Osteoblast (primary cell): ENCODE measurements around the gene LEF1. TPM values are rescaled to one million over a fixed set of nuclear protein-coding genes. Genes with fewer than 3 reads are reported as not detected.

Source experiments
- DNase-seq: peaks from one replicate; pipeline ENCODE4 v3.0.0; 2011; ENCODE audit warnings: low spot score, mixed read lengths; ENCODE audit not compliant: insufficient read length; ENCODE audit errors: missing footprints
- H2AFZ ChIP-seq: 2 replicates; pipeline ENCODE4 v1.6.0; 2011; ENCODE audit warnings: mild to moderate bottlenecking, low read length
- H3K27ac ChIP-seq: 2 replicates; pipeline ENCODE4 v1.5.1; 2011; ENCODE audit warnings: mild to moderate bottlenecking, low read depth, low read length, moderate library complexity
- H3K27me3 ChIP-seq: 2 replicates; pipeline ENCODE4 v1.6.0; 2012; ENCODE audit warnings: mild to moderate bottlenecking, control low read depth, inconsistent platforms, low read length, moderate library complexity; ENCODE audit not compliant: insufficient read depth
- H3K36me3 ChIP-seq: 2 replicates; pipeline ENCODE4 v1.5.1; 2011; ENCODE audit warnings: mild to moderate bottlenecking, low read length, control low read depth, moderate library complexity; ENCODE audit not compliant: insufficient read depth
- H3K4me1 ChIP-seq: 2 replicates; pipeline ENCODE4 v1.5.1; 2011; ENCODE audit warnings: mild to moderate bottlenecking, low read length, control low read depth, moderate library complexity; ENCODE audit not compliant: insufficient read depth
- H3K4me2 ChIP-seq: 2 replicates; pipeline ENCODE4 v1.6.0; 2011; ENCODE audit warnings: mild to moderate bottlenecking, low read length; ENCODE audit not compliant: insufficient read depth
- H3K4me3 ChIP-seq: fragments of 200-600 bp; sonication (generic); 3 replicates; pipeline ENCODE4 v1.5.1; 2012; ENCODE audit warnings: mild to moderate bottlenecking, low read length, inconsistent platforms; ENCODE audit not compliant: insufficient read depth
- H3K79me2 ChIP-seq: 2 replicates; pipeline ENCODE4 v1.6.0; 2012; ENCODE audit warnings: mild to moderate bottlenecking, low read length, control low read depth, inconsistent platforms; ENCODE audit not compliant: insufficient read depth
- H3K9me3 ChIP-seq: 2 replicates; pipeline ENCODE4 v1.5.1; 2011; ENCODE audit warnings: low read depth, low read length, control low read depth
- H4K20me1 ChIP-seq: 2 replicates; pipeline ENCODE4 v1.6.0; 2012; ENCODE audit warnings: mild to moderate bottlenecking, low read length, control low read depth; ENCODE audit not compliant: insufficient read depth
- CTCF ChIP-seq: IDR thresholded peaks from 2 replicates; pipeline ENCODE4 v1.5.1; 2011; ENCODE audit warnings: mild to moderate bottlenecking, low read depth, low read length, moderate library complexity; ENCODE audit errors: extremely low read depth
- total RNA-seq: library from RNA; depleted of rRNA; stranded (reverse); fragments of >200 nt; gene quantifications from 2 replicates; pipeline ENCODE4 v1.2.3, GENCODE V29; 2012

Gene LEF1
- total RNA-seq, 1 donor, result 5.8 TPM

DNA sequence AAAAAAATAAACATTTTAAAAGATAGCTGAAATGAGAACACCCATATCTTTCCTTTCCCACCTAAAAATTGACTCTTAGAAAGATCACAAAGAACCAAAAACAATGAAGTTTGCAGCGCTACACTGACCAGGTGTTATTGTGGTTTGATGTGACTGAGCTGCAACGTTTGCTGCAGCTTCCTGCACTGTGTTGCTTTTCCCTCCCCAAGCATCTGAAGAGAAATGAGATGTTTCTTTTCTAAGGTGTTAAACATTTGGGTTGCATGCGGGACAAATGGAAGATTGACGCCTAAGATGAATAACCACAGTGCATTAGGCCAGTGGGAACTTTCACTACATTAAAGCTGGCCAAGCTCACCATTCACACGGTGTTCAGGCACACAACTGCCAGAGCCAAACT lies 8.9 kb downstream of the LEF1 start:
- Histone ChIP-seq H3K27ac (no peak overlapping the region), H3K4me1 (no peaks in the 10 kb centered on the region), H4K20me1 (no peaks in the 10 kb centered on the region), H3K4me2 (no peak overlapping the region), H3K36me3 (no peaks in the 10 kb centered on the region), H3K4me3 (no peak overlapping the region), H2AFZ (no peak overlapping the region), H3K79me2 (no peaks in the 10 kb centered on the region), H3K27me3 (peaks cover 5% of the 10 kb centered on the region), H3K9me3 (no peaks in the 10 kb centered on the region)
- no peak for DNase-seq
- TF ChIP-seq CTCF, result no peak

- Histone ChIP-seq H3K4me3 (no peak overlapping the region), H3K4me2 (no peak overlapping the region), H3K4me1 (no peaks in the 10 kb centered on the region), H3K27me3 (no peaks in the 10 kb centered on the region), H3K36me3 (no peaks in the 10 kb centered on the region), H3K79me2 (no peaks in the 10 kb centered on the region), H2AFZ (no peak overlapping the region), H3K9me3 (no peaks in the 10 kb centered on the region), H4K20me1 (no peaks in the 10 kb centered on the region), H3K27ac (no peak overlapping the region)
- no peak for DNase-seq
- no peak for TF ChIP-seq CTCF
Measured at GRCh38 chr4:108157655-108158054, 11.1 kb downstream of the LEF1 start.

GRCh38 chr4:108156391-108156790 lies 12.3 kb downstream of the LEF1 start:
- no peaks in the 10 kb centered on the region for H3K27me3 ChIP-seq
- TF ChIP-seq CTCF, result no peak
- no peak for DNase-seq
- no peaks in the 10 kb centered on the region for H3K79me2 ChIP-seq
- H3K36me3 ChIP-seq, result no peaks in the 10 kb centered on the region
- H3K9me3 ChIP-seq, result no peaks in the 10 kb centered on the region
- H3K4me2 ChIP-seq, result no peak overlapping the region
- no peak overlapping the region for H3K4me3 ChIP-seq
- no peaks in the 10 kb centered on the region for H4K20me1 ChIP-seq
- H2AFZ ChIP-seq, result no peak overlapping the region
- no peak overlapping the region for H3K27ac ChIP-seq
- no peaks in the 10 kb centered on the region for H3K4me1 ChIP-seq

- H3K4me2 ChIP-seq, result peak overlapping the region; percentile 66
- H3K36me3 ChIP-seq, result no peaks in the 10 kb centered on the region
- DNase-seq, result peak; percentile 45
- no peaks in the 10 kb centered on the region for H3K79me2 ChIP-seq
- no peaks in the 10 kb centered on the region for H3K9me3 ChIP-seq
- H2AFZ ChIP-seq, result peak overlapping the region; percentile 56
- H3K4me1 ChIP-seq, result no peaks in the 10 kb centered on the region
- H3K27ac ChIP-seq, result no peak overlapping the region
- H3K27me3 ChIP-seq, result no peaks in the 10 kb centered on the region
- no peaks in the 10 kb centered on the region for H4K20me1 ChIP-seq
- H3K4me3 ChIP-seq, result peak overlapping the region; percentile 29
- TF ChIP-seq CTCF, result no peak
Measured at GRCh38 chr4:108155373-108155772, 13.4 kb downstream of the LEF1 start.
